GM19035 (cell line): ENCODE data around the gene FAM174B.

Experiments
- ATAC-seq: cut with Tn5 transposase; IDR thresholded peaks from one replicate; pipeline ENCODE4 v1.9.1; 2021; ENCODE audit not compliant: unreplicated experiment

Gene FAM174B

DNA sequence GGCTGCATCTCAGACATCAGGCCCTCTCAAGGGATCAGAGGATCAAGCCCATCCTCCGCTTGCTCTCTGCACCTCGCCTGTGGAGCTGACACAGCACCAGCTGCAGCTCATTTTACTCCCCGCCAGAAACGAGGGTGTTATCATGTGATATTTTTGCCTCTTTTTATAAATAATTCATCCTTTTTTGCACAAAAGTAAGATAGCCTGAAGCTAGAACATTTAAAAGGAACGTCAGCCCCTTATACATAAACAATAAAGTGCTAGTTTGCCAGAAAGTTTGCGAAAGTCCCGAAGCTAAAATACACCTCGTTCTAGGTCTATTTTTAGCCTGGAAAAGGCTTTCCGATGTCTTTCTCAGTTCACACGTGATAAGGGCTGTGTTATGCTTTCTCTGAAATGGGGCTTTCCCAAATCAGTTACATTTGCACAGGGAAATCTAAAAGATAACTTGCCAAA is 9.6 kb upstream of the FAM174B start:
- ATAC-seq: no peak

DNA sequence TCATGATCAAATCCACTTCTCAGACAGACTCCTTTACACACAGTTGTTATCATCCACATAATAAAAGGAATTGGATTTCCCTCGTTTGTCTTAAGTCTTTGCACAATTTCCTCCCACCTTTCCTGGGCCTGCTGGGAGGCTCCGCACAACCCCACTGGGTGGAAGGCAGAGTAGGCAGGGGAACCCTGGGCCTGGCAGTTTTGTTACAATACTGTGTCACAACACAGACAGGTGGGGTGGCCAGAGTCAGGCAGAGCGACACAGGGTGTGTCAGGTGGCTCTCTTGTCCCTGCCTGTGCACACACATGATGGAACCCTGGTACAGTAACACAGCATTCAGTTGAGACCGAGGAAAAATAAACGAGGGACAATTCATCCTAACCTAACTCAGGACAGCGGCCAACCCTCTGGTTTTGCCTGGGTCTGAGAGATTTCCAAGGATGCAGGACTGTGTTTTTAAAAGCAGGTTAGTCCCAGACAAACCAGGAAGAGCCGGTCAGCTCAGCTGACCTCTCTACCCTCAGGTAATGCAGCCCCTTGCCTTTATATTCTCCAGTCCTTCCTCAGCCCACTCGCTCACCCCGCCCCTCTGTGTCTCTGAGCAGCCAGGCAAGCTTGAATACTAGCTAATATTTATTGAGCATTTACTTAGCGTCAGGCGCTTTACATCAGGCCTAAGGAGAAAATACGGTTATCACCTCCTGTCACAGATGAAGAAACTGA is 8.8 kb upstream of the FAM174B start:
- ATAC-seq: no peak

DNA sequence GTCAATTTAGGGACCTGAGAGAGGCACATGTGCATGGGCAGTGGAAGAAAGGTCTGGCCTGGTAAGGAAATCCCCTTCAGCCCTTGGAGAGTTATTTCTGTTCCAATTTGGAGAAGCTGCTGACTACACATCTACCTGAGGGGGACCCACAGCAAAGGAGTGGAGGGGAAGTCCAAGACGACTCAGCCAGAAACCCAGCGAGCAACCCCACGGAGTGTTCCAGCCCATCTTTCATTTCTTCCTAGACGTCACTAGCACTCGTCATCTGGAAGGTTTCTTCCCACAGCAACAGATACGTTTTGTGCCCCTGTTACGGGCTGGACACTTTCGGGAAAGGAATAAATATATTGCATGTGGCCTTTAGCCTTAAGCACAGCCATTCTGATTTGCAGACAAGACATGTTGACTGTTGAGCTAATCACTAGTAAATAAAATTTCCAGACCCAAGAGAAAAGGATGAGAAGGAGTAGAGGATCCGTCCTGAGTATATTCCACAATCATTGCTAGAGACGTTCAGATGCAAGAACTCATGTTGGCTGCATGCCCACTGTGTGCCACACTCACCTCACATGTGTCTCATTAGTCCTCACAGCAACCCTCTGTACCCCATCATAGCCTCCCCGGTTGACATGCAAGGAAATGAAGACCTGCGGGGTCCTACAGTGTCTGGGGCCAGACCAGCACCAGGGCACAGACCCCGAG is 7.8 kb upstream of the FAM174B start:
- ATAC-seq: peak; percentile 69

DNA sequence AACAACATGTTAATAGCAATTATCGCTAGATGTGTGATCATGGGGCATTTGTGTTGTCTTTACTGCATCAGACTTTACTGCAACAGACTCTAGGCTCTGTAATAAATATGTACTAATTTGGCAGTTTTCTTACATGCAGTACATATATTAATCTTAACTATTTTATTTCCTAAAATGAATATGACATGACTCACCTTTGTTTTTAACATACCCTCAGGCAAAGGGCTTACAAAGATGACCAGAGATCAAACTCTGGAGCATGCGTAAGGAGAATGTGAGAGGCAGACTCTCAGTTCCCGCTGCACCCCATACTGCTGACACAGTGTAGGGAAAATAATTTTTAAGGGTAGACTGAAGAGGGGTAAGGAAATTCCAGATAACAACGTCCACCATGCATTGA is 7.2 kb upstream of the FAM174B start:
- no peak for ATAC-seq

DNA sequence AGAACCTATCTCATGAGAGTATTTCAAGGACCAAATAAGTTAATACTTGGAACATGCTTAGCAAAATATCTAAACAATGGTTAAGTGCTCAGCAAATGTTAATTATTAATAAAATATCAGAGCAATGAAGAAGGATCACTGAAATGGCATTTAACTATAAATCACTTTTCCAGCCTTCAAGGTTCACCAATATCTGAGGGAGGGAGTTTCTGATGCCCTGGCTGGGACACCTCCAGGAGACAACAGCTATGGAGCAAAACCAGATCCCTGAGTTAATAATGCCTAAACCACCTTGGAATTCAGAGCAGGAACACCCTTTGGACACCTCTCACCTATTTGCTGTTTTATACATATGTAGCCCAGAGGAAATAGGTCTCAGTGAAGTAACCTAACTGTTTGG is 6.4 kb upstream of the FAM174B start:
- ATAC-seq: no peak

DNA sequence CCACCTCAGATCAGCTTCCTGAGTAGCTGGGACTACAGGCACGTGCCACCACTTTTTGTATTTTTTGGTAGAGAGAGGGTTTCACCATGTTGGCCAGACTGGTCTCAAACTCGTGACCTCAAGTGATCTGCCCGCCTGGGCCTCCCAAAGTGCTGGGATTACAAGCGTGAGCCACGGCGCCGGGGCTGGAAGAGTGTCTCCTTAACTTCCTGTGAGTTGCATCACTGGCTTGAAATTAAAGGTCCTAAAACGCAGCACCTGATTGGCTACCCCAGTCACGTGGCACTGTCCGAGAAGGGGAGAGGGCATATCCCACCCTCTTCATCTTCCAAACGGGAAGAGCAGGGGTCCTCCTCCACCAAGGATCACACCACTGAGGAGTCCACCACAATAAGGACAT is 5.5 kb upstream of the FAM174B start:
- no peak for ATAC-seq

DNA sequence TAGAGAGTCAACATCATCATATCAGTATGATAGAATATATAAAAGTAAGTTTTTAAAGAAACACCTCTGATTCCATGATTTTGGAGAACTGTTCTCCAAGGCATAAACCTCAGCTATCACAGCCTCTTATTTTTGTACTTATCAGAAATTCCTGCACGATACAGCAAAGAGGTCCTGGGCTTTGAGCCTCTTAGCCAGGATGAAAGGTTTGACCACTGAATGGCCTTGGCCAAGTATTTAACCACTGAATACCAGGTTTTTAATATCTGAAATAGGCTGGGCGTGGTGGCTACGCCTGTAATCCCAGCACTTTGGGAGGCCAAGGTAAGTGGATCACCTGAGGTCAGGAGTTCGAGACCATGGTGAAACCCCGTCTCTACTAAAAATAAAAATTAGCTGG is 1.9 kb upstream of the FAM174B start:
- no peak for ATAC-seq

DNA sequence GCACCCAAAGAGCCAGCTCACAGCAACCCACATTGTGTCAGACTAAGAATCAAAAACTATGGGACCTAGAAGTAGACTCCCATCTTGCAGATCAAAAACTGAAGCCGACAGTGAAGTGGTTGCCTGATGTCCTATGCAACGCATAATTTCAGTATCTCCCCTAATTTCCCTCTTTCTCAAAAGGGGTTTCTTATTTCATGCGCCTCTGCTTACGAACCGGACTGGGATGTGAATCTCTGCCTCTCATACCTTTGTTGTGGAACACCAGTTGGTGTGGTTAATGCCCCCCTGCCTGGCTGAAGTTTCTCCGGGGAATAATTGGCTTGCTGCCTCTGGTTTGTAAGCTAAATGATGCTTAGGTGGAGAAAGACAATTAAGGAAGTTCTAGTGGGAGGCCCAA is 514 bp upstream of the FAM174B start:
- ATAC-seq: no peak

DNA sequence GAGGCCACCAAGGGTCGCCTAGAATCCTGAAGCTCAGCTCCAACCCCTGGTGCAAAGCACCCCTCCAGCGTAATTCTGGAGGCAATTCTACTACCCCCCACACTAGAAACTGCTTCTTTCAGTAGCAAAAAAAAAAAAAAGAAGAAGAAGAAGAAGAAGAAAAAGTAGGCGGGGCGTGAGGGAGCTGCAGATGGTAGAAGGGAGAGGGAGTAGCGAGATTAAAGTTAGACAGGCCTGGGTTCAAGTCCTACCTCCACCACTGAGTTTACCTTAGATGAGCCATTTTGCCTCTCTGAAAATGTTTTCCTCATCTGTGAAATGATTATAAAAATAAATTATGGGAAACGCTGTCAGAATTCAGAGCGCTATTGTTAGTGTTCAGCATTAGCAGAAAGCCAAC is 913 bp downstream of the FAM174B start:
- no peak for ATAC-seq

DNA sequence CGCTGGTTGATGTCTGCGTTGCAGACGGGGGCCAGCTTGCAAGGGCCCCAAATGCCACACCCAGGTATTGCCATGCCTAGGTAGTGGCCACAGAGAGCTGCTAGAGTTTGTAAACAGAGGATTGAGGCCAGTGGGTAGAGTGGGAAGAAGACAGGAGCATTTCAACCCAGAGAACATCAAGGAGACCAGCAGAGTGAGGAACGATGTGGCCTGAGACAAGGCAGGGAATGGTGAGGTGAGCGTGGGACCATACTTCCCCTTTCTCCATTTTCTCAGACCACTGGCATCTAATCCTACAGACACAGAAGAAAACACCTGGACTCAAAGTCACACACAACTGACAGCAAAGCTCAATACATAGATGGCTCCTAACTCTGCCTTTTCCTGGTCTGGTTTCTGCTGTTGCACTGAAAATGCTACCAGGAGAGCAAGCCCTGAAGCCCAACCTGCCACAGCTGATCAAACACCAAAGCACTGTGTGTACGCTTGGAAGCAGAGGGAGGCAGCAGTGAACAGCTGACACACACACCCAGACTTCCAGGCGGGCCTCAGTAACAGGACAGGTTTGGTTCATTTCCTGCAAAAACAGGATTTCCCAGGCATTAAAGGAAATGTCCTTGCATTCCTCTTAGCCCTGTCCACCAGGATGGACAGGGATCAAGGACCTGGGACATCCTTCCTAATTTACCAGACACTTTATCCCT is 1.6 kb downstream of the FAM174B start:
- ATAC-seq: no peak

DNA sequence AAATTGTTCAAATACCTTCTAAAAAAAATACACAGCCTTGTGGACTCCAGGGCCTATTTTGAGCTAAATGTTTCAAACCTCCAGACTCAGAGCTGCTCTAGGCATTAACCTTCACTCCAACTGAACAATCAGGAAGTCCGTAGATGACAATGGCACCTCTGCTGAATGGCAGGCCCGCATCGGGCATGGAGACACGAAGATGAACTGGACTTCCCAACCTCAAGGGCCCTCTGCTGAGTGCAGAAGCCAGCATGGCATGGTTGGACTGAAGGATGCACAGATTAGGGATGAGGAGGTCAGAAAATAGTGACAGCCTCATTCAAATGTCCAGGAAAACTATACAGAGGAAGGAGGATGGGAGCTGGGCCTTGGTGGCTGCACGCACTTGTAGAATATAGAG is 2.2 kb downstream of the FAM174B start:
- no peak for ATAC-seq

DNA sequence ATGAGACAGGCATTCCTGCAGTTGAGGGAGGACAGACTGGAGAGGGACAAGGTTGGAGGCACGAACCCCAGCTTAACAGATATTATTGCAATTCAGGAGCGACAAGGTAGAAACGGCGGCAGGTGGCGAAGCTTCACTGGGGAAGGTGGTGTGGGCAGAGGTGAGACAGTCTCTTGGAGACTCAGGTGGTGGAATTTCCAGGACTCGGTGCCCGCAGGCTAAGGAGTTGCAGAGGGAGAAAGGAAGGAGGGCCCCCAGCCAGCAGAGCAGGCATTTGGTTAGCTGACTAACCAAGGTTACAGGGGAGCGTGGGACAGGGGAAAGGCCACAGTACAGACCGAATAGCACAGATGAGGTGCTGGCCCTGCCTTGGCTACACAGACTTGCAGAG is 3.0 kb downstream of the FAM174B start:
- no peak for ATAC-seq

DNA sequence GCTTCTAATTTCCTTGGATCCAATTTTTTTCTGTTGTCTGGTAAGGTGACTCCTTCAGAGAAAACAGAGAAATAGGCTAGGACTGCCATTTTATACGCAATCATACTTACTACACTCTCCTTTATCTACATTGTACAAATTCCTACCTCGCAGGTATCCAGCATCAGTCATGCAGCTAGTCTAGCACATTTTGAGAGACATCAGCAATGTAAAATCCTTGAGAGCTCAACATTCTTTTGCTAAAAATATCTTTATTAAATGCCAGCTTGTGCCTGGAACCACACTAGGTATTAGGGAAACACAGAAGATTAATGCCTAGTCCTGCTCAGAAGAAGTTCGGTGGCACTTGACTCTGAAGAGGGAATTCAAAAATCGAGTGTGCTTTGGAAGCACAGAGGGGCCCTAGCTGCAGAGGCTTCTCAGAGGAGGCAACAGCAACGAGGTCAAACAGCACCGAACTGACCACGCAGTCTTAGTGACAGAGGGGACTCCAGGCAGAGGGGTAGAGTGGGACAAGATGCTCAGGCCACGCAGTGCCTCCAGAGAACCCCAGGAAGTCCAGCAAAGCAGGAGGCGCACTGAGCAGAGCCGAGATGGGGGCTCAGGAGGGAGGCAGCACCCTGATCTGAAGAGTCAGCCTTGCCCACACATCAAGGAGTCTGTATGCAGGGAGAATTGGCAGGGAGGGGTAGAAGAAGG is 3.5 kb downstream of the FAM174B start:
- ATAC-seq: no peak

DNA sequence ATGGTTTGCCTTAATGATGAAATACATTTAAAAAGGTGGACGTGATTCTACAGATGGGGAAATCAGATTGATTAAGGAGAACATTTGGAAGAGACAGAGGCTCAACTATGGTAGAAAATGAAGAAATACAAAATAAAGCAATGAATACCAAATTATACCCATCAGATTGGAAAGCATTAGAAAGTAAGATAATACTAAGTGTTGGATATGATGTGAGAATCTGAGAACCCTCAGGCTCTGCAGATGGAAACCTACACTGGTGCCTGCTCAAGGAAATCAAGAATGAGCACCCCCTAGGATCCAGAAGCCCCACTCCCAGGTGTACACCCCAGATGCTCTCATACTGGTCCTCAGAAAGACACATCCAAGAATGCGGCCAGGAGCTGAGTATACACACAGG is 4.6 kb downstream of the FAM174B start:
- no peak for ATAC-seq

DNA sequence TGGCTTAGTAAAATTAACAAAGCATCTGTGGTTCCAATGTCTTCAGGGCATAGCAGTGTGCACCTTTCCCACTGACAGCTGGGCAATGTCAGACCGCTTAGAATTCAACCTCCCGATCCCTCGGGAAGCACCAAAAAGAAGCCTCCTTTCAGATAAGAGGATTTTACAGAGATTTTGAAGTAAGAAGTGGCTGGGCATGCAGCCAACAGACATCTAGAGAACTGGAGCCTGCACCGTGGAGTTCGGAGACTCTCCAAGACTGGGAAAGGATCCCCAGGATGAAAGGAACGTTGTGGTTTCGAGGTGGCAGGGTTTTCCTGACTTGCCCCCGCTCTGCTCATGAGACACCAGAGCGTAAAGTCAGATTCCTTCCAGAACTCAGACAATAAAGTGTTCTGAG is 5.3 kb downstream of the FAM174B start:
- ATAC-seq: no peak

DNA sequence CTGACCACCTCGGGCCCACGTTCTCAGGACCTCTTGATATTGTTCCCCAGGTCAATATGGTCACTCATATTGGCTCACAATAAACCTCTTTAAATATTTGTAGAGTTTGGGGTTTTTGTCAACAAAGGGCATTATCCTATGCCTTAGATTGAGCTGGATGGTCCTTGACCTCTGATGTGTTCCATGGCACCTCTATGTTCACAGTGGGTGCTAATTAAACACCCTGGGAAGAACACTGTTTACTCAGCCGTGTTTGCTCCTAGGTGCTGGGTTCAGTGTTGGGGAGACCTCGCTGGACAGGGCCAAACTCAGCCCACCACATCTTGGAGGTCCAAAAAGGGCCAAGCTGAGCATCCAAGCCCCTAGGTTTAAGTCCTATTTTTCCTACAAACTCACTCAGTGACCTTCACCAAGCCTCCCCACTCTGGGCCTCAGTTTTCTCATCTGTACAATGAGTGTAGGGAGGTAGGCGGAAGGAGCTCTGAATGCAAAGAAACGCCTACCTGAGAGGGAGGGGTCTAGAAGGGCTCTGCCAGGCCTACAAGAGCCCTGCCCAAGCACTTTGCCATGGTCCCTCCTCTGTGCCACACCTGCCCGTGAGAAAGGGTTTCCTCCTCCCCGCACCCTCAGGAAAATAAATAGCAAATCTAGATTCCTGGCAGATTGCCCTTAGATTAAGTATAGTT is 7.2 kb downstream of the FAM174B start:
- ATAC-seq: no peak

DNA sequence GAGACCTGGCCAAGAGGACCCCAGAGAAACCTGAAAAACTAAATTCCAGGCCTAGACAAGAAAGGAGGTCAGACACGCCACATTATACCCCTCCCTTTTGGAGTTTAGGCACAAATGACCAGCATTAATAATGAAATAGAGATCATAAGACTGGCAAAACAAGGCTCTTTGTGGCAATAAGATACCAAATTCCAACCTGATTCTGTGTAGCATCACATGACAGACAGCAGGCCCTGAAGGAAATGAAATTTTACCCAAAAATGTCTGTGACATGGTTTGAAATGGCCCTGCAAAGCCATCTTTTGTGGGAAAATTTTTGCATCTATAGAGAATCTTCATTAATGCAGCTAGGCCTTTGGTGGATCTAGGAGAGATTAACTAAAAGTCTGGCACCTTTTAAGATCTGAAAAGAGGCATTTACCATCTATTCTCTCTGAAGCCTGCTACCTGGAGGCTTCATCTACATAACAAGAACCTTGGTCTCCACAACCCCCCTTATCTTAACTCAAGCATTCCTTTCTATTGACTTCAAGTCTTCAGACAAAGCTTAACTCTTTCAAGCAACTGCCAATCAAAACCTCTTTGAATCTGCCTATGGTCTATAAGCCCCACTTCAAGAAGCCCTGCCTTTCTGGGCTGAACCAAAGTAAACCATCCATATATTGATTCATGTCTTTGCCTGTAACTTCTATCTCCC is 8.0 kb downstream of the FAM174B start:
- ATAC-seq: no peak

DNA sequence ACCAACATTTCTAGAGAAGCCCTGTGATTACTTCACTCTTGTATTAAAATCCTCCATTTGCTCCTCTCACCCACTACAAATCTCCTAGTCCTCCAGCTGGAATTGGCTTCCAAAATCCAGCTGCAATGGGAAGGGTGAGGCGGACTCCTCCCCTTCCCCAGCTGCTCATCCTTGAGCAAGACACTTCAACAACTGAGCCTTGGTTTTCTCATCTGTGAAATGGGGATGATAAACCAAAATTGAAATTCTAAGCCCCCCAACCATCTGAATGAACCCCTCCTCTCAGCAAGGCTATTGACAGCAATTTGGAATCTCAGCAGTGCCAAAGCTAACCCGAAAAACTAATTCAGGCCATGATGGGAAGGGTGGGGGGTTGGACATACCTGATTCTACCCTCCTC is 9.4 kb downstream of the FAM174B start:
- no peak for ATAC-seq

DNA sequence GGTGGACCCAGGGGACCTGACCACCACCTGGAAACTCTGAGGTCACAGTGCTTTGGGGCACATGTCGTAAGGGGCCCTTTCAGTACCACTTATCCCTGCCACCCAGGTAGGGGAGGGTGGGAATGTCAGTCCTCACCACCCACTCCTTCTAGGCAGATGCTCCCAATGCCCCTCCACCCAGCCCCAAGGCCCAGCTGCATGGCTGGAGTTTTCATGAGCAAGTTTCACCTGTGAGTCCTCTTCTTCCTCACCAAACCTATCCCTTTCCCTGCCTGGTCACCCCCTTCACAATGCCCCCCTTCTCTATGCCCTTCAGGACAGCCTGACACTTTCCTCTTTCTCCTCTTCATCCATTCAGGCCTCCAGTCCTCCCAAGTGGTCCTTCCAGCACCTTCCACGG is 9.8 kb downstream of the FAM174B start:
- no peak for ATAC-seq

DNA sequence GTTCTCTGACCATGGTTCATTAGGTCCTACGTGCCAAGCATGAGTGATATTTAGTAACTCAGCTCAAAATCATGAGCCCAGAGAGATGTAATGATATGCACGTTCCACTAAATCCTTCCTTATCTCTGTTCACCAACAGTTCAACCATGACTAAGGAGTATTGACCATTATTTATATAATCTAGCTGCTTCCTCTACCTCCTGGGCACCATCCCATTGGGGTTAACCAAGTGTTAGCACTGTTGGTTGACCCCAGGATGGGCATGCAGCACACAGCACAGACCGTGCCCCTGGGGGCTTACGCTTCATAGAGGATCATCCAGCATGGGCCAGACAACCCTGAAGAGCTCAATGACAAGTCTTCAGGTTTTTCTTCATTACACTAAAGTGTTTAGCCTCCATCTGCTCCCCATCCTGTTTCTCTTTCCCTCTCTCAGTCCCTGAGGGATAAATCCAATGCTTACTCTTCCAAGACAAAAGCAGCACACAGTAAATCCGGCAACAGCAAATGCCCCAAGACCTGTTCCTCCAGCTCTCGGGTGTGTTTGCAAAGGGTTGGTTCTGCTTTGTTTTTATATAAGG is 10.4 kb downstream of the FAM174B start:
- no peak for ATAC-seq
